ENCODE measurements around the gene HM13. TPM values are rescaled to one million over a fixed set of nuclear protein-coding genes. Genes with fewer than 3 reads are reported as not detected.
"Not testable (repeated sequence)": the region's sequence is repeated elsewhere in the genome, so short reads cannot be mapped to it uniquely, and the experiment has no call there.

HM13 gene
- total RNA-seq, 2 experiments from 2014 or later: 51.3 to 148 TPM

DNA sequence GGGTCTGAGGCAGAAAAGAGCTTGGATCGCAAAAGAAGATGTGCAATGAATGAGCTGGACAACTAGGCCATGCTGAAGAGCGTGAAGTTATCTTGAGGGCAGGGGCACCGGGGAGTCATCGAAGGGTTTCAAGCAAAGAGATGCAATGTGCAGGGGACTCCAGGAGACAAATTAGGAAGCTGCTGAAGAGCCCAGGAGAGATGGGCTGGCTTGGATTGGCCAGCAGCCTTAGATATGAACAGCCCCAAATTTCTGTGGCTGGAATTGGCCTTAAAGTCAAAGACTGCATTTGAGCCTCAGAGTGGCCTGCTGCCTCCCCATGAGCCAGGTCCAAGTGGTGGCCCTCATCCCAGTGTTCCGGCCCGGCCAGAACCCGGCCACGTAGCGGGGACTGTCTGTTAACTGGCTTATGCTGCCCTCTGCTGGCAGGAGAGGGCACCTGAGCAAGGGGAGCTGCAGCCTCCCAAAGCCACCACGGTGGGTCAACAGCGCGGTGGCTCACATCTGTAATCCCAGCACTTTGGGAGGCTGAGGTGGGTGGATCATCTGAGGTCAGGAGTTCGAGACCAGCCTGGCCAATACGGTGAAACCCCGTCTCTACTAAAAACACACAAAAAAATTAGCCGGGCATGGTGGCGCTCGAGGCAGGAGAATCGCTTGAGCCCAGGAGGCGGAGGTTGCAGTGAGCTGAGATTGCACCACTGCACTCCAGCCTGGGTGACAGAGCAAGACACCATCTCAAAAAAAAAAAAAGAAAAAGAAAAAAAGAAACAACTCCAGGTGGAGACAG, 11.2 kb upstream of the HM13 start:
- H3K4me2 ChIP-seq (ENCODE audit: low read length); H3K36me3 ChIP-seq (ENCODE audit: insufficient read depth, low read length); H3K4me3 ChIP-seq (ENCODE audit: low read depth, low read length, poor library complexity, severe bottlenecking); H3K9me3 ChIP-seq (ENCODE audit: low read length); H3K27ac ChIP-seq (ENCODE audit: low read depth, low read length, poor library complexity, severe bottlenecking); H3K9me2 ChIP-seq (ENCODE audit: insufficient read depth, low read length); BruUV-seq (replicated peaks); H4K20me1 ChIP-seq (ENCODE audit: insufficient read depth, low read length); H2AFZ ChIP-seq (ENCODE audit: low read length); H3K4me1 ChIP-seq (ENCODE audit: insufficient read depth, low read length, poor library complexity, severe bottlenecking); H3K79me2 ChIP-seq (ENCODE audit: insufficient read depth, low read depth, low read length): not testable (repeated sequence)
- POLR2A ChIA-PET: interaction anchor here (0.9 to 2.2 kb wide), 3 partner anchors 29 to 48 kb away, joined by 4 to 15 read pairs (median 5); partner anchors contain the start of gene DEFB124
- intact Hi-C loops (cut with micrococcal nuclease; ENCODE audit: unreplicated experiment): loop anchor here (1.0 to 2.0 kb wide), 2 partner anchors 43 to 190 kb away; no protein-coding TSS in a partner anchor
- CTCF ChIA-PET (ENCODE audit: unreplicated experiment): interaction anchor here (1.3 to 1.9 kb wide), 3 partner anchors 29 to 90 kb away, joined by 3 to 22 read pairs (median 8); partner anchors contain the start of gene DEFB124
- DNase-seq (ENCODE audit: low spot score): peak; percentile 81
- TF ChIP-seq, protein P1, sequence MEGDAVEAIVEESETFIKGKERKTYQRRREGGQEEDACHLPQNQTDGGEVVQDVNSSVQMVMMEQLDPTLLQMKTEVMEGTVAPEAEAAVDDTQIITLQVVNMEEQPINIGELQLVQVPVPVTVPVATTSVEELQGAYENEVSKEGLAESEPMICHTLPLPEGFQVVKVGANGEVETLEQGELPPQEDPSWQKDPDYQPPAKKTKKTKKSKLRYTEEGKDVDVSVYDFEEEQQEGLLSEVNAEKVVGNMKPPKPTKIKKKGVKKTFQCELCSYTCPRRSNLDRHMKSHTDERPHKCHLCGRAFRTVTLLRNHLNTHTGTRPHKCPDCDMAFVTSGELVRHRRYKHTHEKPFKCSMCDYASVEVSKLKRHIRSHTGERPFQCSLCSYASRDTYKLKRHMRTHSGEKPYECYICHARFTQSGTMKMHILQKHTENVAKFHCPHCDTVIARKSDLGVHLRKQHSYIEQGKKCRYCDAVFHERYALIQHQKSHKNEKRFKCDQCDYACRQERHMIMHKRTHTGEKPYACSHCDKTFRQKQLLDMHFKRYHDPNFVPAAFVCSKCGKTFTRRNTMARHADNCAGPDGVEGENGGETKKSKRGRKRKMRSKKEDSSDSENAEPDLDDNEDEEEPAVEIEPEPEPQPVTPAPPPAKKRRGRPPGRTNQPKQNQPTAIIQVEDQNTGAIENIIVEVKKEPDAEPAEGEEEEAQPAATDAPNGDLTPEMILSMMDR (conservative IDR thresholded peaks at IDR 0.05; ENCODE audit: low read length): peak; percentile 86

- POLR2A ChIA-PET: interaction anchor here (0.6 kb wide), 2 partner anchors 44 to 107 kb away, joined by 3 read pairs; no protein-coding TSS in a partner anchor
- no peaks in the 10 kb centered on the region for H3K9me2 ChIP-seq (ENCODE audit: insufficient read depth, low read length)
- no peaks in the 10 kb centered on the region for H3K36me3 ChIP-seq (ENCODE audit: insufficient read depth, low read length)
- no peaks in the 10 kb centered on the region for H4K20me1 ChIP-seq (ENCODE audit: insufficient read depth, low read length)
- no peaks in the 10 kb centered on the region for H3K9me3 ChIP-seq (ENCODE audit: low read length)
- no peaks in the 10 kb centered on the region for H3K79me2 ChIP-seq (ENCODE audit: insufficient read depth, low read depth, low read length)
- DNase-seq (ENCODE audit: low spot score): no peak
- no peaks in the 10 kb centered on the region for H3K4me1 ChIP-seq (ENCODE audit: insufficient read depth, low read length, poor library complexity, severe bottlenecking)
- no peak overlapping the region for H3K4me2 ChIP-seq (ENCODE audit: low read length)
- TF ChIP-seq EZH2phosphoT487 (IDR thresholded peaks at IDR 0.05; ENCODE audit: borderline replicate concordance, low read depth, low read length): no peak
- TF ChIP-seq, protein P1 (conservative IDR thresholded peaks at IDR 0.05; ENCODE audit: low read length): no peak
- CTCF ChIA-PET (ENCODE audit: unreplicated experiment): no interaction called here
- no peak overlapping the region for H3K27ac ChIP-seq (ENCODE audit: low read depth, low read length, poor library complexity, severe bottlenecking)
- no peak overlapping the region for H3K4me3 ChIP-seq (ENCODE audit: low read depth, low read length, poor library complexity, severe bottlenecking)
- BruUV-seq (replicated peaks): no TSS peak
- intact Hi-C loops (cut with micrococcal nuclease; ENCODE audit: unreplicated experiment): no loop called here
- H2AFZ ChIP-seq (ENCODE audit: low read length): no peak overlapping the region
Measured at GRCh38 chr20:31505903-31506302, 8.3 kb upstream of the HM13 start.
